CD14-positive monocyte (primary cell): ENCODE data around the gene PTPRU. TPM values are rescaled to one million over a fixed set of nuclear protein-coding genes. Genes with fewer than 3 reads are reported as not detected.

Source experiments
- DNase-seq, 3 donors: peaks; one replicate each; pipeline ENCODE4 v3.0.0-alpha.2; 2011 to 2022
- H2AFZ ChIP-seq: 2 replicates; pipeline ENCODE4 v1.6.0; 2012; ENCODE audit warnings: mild to moderate bottlenecking, low read depth, low read length, inconsistent platforms; ENCODE audit not compliant: insufficient read depth, poor library complexity, severe bottlenecking
- H3K27ac ChIP-seq, 2 donors: 1 replicate in 1 of 2; 2 replicates in 1 of 2; pipeline ENCODE4 v1.5.1; 2012 to 2013; ENCODE audit warnings: low read length in 2 of 2, control low read depth in 1 of 2, inconsistent platforms in 1 of 2, low read depth in 1 of 2, mild to moderate bottlenecking in 1 of 2
- H3K27me3 ChIP-seq, 2 donors: one replicate each; pipeline versions ENCODE4 v1.6.0 to v1.6.1; 2011 to 2013; ENCODE audit warnings: low read length in 2 of 2; ENCODE audit not compliant: control insufficient read depth in 2 of 2, insufficient read depth in 2 of 2
- H3K36me3 ChIP-seq, 2 donors: replicated peaks in 1 of 2; 1 replicate in 1 of 2; 2 replicates in 1 of 2; pipeline versions ENCODE4 v1.5.1 to v1.6.1; 2012 to 2013; ENCODE audit warnings: low read length in 2 of 2, control low read depth in 1 of 2, inconsistent platforms in 1 of 2, mild to moderate bottlenecking in 1 of 2; ENCODE audit not compliant: insufficient read depth in 2 of 2, control insufficient read depth in 1 of 2
- H3K4me1 ChIP-seq, 2 donors: 1 replicate in 1 of 2; 2 replicates in 1 of 2; pipeline versions ENCODE4 v1.5.1 to v1.6.1; 2012 to 2013; ENCODE audit warnings: low read length in 2 of 2, control low read depth in 1 of 2, inconsistent platforms in 1 of 2, mild to moderate bottlenecking in 1 of 2, moderate library complexity in 1 of 2; ENCODE audit not compliant: insufficient read depth in 2 of 2, control insufficient read depth in 1 of 2
- H3K4me2 ChIP-seq: replicated peaks from 2 replicates; pipeline ENCODE3; 2012; ENCODE audit warnings: low read length, moderate library complexity, mild to moderate bottlenecking; ENCODE audit not compliant: poor library complexity, severe bottlenecking; ENCODE audit errors: extremely low read depth
- H3K4me3 ChIP-seq, 3 experiments: fragments of 200-600 bp in 1 of 3; sonication (generic) in 1 of 3; replicated peaks in 1 of 3; 1 replicate in 2 of 3; 2 replicates in 1 of 3; pipeline ENCODE4 v1.5.1; 2011 to 2013; ENCODE audit warnings: low read length in 3 of 3, mild to moderate bottlenecking in 3 of 3, control low read depth in 2 of 3, low read depth in 2 of 3, inconsistent platforms in 1 of 3, moderate library complexity in 1 of 3
- H3K79me2 ChIP-seq: 2 replicates; pipeline ENCODE4 v1.6.0; 2012; ENCODE audit warnings: mild to moderate bottlenecking, control low read depth, inconsistent platforms, low read length, moderate library complexity; ENCODE audit not compliant: insufficient read depth
- H3K9ac ChIP-seq: 2 replicates; pipeline ENCODE4 v1.6.0; 2017; ENCODE audit warnings: low read length, mild to moderate bottlenecking; ENCODE audit not compliant: insufficient read depth, poor library complexity, severe bottlenecking
- H3K9me3 ChIP-seq, 2 donors: replicated peaks in 1 of 2; 1 replicate in 1 of 2; 2 replicates in 1 of 2; pipeline versions ENCODE4 v1.5.1 to v1.6.1; 2012 to 2013; ENCODE audit warnings: low read length in 2 of 2, control low read depth in 1 of 2; ENCODE audit not compliant: control insufficient read depth in 1 of 2, insufficient read depth in 1 of 2
- H4K20me1 ChIP-seq: 2 replicates; pipeline ENCODE4 v1.6.0; 2012; ENCODE audit warnings: mild to moderate bottlenecking, low read length, control low read depth, moderate library complexity; ENCODE audit not compliant: insufficient read depth
- H3K27ac Mint-ChIP-seq, 7 donors: one replicate each; pipeline ENCODE4 v1.8.0; 2020; ENCODE audit warnings: mild to moderate bottlenecking in 7 of 7, mixed read lengths in 7 of 7, moderate library complexity in 6 of 7, inconsistent platforms in 2 of 7
- H3K27me3 Mint-ChIP-seq, 3 donors: one replicate each; pipeline ENCODE4 v1.8.0; 2021 to 2022; ENCODE audit warnings: low read depth in 3 of 3, mild to moderate bottlenecking in 3 of 3, mixed read lengths in 3 of 3, moderate library complexity in 3 of 3, inconsistent platforms in 1 of 3
- H3K36me3 Mint-ChIP-seq, 2 donors: one replicate each; pipeline ENCODE4 v1.8.0; 2020; ENCODE audit warnings: mixed read lengths in 2 of 2, inconsistent platforms in 1 of 2, mild to moderate bottlenecking in 1 of 2
- H3K4me1 Mint-ChIP-seq: one replicate; pipeline ENCODE4 v1.8.0; 2020; ENCODE audit warnings: mild to moderate bottlenecking, mixed read lengths
- H3K4me3 Mint-ChIP-seq, 2 donors: one replicate each; pipeline ENCODE4 v1.8.0; 2020; ENCODE audit warnings: mild to moderate bottlenecking in 2 of 2, mixed read lengths in 2 of 2, moderate library complexity in 1 of 2
- H3K9me3 Mint-ChIP-seq, 7 donors: one replicate each; pipeline ENCODE4 v1.8.0; 2020 to 2022; ENCODE audit warnings: mixed read lengths in 7 of 7, mild to moderate bottlenecking in 6 of 7, moderate library complexity in 6 of 7, inconsistent platforms in 2 of 7
- WGBS: methylation state at CpG from one replicate; pipeline ENCODE4 v1.1.5; 2013; ENCODE audit warnings: missing lambda C conversion rate; ENCODE audit not compliant: insufficient coverage; 5-methylcytosine and 5-hydroxymethylcytosine counted together
- intact Hi-C, 2 donors: fragments of 100-400 bp; cut with micrococcal nuclease; formaldehyde crosslinking; loops; one replicate each; pipeline versions ENCODE4 v1.15.0 to v1.15.1; 2023
- polyA plus RNA-seq, 3 donors: library from polyadenylated mRNA; depleted of rRNA in 1 of 3; unstranded in 2 of 3; stranded (reverse) in 1 of 3; fragments of 300-500 nt in 2 of 3; fragments of >200 nt in 1 of 3; fragmentation: Illumina TruSeq in 2 of 3; gene quantifications; 1 replicate in 2 of 3; 2 replicates in 1 of 3; pipeline ENCODE4 v1.2.3, GENCODE V29; 2012 to 2021
- TF ChIP-seq, protein P1 (sequence below): fragments of 200-600 bp; IDR thresholded peaks from one replicate; pipeline ENCODE4 v1.8.0; 2022; ENCODE audit warnings: antibody characterized with exemption, mild to moderate bottlenecking

The PTPRU gene
- polyA plus RNA-seq, 3 donors, result 0.42 to 1.4 TPM; not detected in 1

DNA sequence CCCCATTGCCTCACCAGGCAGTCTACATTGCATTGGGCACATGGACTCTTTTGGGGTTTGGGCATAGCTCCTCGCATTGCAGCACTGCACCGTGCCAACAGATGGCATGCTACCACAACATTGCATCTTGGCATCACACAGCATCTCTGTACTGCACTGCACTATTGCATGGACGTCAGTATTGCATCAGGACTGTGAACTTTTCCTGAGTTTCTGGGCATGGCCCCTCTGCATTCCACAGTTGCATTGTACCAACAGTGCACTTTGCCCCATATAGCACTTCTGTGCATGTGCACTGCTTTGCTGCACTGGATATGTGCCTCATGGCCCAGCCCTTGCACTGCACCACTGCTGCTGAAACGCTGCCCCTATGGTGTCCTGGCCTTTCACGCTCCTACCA, 9.6 kb downstream of the PTPRU start:
- Histone ChIP-seq H3K27ac (no peak overlapping the region), H3K79me2 (no peaks in the 10 kb centered on the region), H3K9ac (no peak overlapping the region), H2AFZ (no peak overlapping the region), H3K4me1 (no peaks in the 10 kb centered on the region), H3K4me2 (no peak overlapping the region), H3K36me3 (no peaks in the 10 kb centered on the region), H3K27me3 (peaks cover 0 to 8% of the 10 kb centered on the region in 2 donors), H4K20me1 (no peaks in the 10 kb centered on the region), H3K4me3 (no peak overlapping the region), H3K9me3 (no peaks in the 10 kb centered on the region)
- 63% methylated on average over 5 of the region's 5 CpGs for WGBS
- no peak overlapping the region for H3K27ac Mint-ChIP-seq
- peaks cover 5 to 16% (median 8%) of the 10 kb centered on the region in 3 donors for H3K27me3 Mint-ChIP-seq
- intact Hi-C loops, result no loop called here
- H3K9me3 Mint-ChIP-seq, result peaks cover 0 to 3% (median 0%) of the 10 kb centered on the region in 7 donors
- TF ChIP-seq, protein P1, sequence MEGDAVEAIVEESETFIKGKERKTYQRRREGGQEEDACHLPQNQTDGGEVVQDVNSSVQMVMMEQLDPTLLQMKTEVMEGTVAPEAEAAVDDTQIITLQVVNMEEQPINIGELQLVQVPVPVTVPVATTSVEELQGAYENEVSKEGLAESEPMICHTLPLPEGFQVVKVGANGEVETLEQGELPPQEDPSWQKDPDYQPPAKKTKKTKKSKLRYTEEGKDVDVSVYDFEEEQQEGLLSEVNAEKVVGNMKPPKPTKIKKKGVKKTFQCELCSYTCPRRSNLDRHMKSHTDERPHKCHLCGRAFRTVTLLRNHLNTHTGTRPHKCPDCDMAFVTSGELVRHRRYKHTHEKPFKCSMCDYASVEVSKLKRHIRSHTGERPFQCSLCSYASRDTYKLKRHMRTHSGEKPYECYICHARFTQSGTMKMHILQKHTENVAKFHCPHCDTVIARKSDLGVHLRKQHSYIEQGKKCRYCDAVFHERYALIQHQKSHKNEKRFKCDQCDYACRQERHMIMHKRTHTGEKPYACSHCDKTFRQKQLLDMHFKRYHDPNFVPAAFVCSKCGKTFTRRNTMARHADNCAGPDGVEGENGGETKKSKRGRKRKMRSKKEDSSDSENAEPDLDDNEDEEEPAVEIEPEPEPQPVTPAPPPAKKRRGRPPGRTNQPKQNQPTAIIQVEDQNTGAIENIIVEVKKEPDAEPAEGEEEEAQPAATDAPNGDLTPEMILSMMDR, result no peak
- peaks cover 3% of the 10 kb centered on the region for H3K4me1 Mint-ChIP-seq
- DNase-seq, result no peak
- H3K36me3 Mint-ChIP-seq, result no peaks in the 10 kb centered on the region
- H3K4me3 Mint-ChIP-seq, result no peak overlapping the region

DNA sequence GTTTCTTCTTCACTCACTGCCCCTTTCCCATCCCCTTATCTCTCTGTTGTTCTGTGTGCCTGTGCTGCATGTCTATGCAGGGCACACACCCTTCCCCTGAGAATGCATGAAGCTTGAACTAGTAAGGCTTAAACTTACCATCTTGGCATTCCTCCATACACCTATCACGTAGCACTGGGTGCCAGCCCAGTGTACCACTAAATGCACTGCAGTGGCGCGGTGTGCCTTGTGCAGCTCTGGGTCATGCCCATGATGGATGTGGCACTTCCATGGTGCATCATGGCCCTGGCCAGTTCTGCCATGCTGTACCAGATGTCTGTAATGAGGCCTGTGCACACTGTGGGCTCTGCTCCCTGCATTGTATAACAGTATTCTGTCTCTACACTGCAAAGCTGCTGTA, 10.7 kb downstream of the PTPRU start:
- peaks cover 3% of the 10 kb centered on the region for H3K4me1 Mint-ChIP-seq

More for the DNA sequence above, 10.7 kb downstream of the PTPRU start:
- peaks cover 0 to 3% (median 0%) of the 10 kb centered on the region in 7 donors for H3K9me3 Mint-ChIP-seq
- no peaks in the 10 kb centered on the region for H3K36me3 Mint-ChIP-seq
- Histone ChIP-seq H3K9me3 (no peaks in the 10 kb centered on the region), H3K4me3 (no peak overlapping the region), H4K20me1 (no peaks in the 10 kb centered on the region), H2AFZ (no peak overlapping the region), H3K27me3 (peaks cover 0 to 3% of the 10 kb centered on the region in 2 donors), H3K4me1 (no peaks in the 10 kb centered on the region), H3K27ac (no peak overlapping the region), H3K4me2 (no peak overlapping the region), H3K9ac (no peak overlapping the region), H3K79me2 (no peaks in the 10 kb centered on the region), H3K36me3 (no peaks in the 10 kb centered on the region)
- peaks cover 2 to 6% (median 2%) of the 10 kb centered on the region in 3 donors for H3K27me3 Mint-ChIP-seq
- intact Hi-C loops, result no loop called here
- no peak overlapping the region for H3K27ac Mint-ChIP-seq
- TF ChIP-seq, protein P1, result no peak
- H3K4me3 Mint-ChIP-seq, result no peak overlapping the region
- 87% methylated on average over 3 of the region's 3 CpGs for WGBS
- no peak for DNase-seq
